Gastroesophageal sphincter (tissue), 3 donors: Measurements from ENCODE around the gene TERB1.

Experiments
- CTCF ChIP-seq, 4 experiments: fragments of 200-600 bp in 2 of 4; fragments of 450-650 bp in 2 of 4; sonication (generic) in 1 of 4; IDR thresholded peaks; one replicate each; pipeline ENCODE4 v1.5.1; 2017 to 2019; ENCODE audit warnings: antibody characterized with exemption in 4 of 4, mild to moderate bottlenecking in 2 of 4, moderate library complexity in 2 of 4
- EP300 ChIP-seq: sonication (generic); formaldehyde crosslinking; IDR thresholded peaks from one replicate; pipeline ENCODE4 v1.6.1; 2017; ENCODE audit warnings: antibody characterized with exemption, mild to moderate bottlenecking
- POLR2A ChIP-seq, 2 donors: fragments of 450-650 bp; IDR thresholded peaks; one replicate each; pipeline ENCODE4 v1.6.1; 2017; ENCODE audit warnings: antibody characterized with exemption in 2 of 2, mild to moderate bottlenecking in 2 of 2, moderate library complexity in 1 of 2
- POLR2AphosphoS5 ChIP-seq: sonication (generic); formaldehyde crosslinking; IDR thresholded peaks from one replicate; pipeline ENCODE4 v1.6.1; 2017; ENCODE audit warnings: antibody characterized with exemption

DNA sequence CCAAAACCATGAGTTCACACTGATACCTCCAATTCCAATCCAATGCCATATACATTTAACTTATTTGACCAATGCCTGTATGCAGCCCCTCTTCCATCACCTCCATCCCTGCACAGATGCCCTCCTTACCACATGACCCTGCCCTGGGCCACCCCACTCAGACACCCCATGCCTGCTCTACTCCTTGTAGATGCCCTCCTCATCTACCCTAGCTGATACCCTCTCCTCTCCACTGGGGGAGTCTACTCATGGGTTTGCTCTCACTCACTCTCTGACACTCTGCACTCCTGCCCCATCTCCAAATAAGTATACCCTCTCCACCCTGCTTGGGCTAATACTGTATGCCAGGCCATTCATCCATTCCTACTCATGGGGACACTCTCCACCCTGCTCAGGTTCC, 88.9 kb downstream of the TERB1 start:
- TF ChIP-seq CTCF (IDR thresholded peaks at IDR 0.05) (no peak), POLR2A (IDR thresholded peaks at IDR 0.05) (no peak), POLR2AphosphoS5 (no peak), EP300 (no peak)
